ENCODE results near the gene KCNT2.

Gene KCNT2

DNA sequence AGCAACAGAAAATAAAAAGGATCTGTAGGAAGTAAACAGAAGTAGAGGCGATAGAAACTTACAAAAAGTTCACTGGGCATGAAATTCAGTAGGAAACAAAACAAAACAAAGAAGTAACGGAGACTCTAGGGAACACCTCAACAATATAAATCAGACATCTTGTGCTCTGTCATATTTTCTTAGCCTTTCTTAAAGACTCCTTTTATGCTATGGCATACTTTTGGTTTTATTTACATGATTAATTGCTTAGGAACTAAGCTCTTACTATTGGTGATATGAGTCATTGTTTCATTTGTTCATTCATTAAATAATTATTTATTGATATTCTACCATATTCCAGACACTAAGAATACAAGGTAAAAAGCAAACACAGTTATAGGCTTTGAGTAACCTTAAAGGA, 126.6 kb downstream of the KCNT2 start:
- Histone ChIP-seq H3K27ac (no peak overlapping the region), H3K9ac (no peak overlapping the region), H3K9me3 (ENCODE audit: control insufficient read depth, low read length) (no peaks in the 10 kb centered on the region), H3K4me2 (ENCODE audit: low read length) (no peak overlapping the region), H3K4me3 (ENCODE audit: low read depth, low read length) (no peak overlapping the region), H2AFZ (no peak overlapping the region), H3K27me3 (ENCODE audit: control insufficient read depth, insufficient read depth, low read length) (no peaks in the 10 kb centered on the region), H3K4me1 (no peaks in the 10 kb centered on the region), H3K79me2 (no peaks in the 10 kb centered on the region), H3K36me3 (ENCODE audit: control insufficient read depth, insufficient read depth, low read length) (no peaks in the 10 kb centered on the region)
- TF ChIP-seq, protein P1, sequence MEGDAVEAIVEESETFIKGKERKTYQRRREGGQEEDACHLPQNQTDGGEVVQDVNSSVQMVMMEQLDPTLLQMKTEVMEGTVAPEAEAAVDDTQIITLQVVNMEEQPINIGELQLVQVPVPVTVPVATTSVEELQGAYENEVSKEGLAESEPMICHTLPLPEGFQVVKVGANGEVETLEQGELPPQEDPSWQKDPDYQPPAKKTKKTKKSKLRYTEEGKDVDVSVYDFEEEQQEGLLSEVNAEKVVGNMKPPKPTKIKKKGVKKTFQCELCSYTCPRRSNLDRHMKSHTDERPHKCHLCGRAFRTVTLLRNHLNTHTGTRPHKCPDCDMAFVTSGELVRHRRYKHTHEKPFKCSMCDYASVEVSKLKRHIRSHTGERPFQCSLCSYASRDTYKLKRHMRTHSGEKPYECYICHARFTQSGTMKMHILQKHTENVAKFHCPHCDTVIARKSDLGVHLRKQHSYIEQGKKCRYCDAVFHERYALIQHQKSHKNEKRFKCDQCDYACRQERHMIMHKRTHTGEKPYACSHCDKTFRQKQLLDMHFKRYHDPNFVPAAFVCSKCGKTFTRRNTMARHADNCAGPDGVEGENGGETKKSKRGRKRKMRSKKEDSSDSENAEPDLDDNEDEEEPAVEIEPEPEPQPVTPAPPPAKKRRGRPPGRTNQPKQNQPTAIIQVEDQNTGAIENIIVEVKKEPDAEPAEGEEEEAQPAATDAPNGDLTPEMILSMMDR (IDR thresholded peaks at IDR 0.05) = no peak

DNA sequence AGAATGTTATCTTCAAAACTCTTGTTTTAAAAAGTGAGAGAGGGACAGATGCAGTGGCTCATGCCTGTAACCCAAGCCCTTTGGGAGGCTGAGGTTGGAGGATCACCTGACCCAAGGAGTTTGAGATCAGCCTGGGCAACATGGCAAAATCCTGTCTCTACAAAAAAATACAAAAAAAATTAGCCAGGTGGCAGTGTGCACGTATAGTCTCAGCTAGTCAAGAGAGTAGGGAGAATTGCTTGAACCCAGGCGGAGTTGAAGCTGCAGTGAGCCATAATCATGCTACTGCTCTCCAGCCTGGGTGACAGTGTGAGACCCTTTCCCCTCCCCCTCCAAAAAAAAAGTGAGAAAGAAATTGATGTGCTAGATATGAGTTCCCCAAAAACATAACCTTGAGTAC, 131.0 kb downstream of the KCNT2 start:
- no peak overlapping the region for H2AFZ ChIP-seq
- H3K79me2 ChIP-seq = no peaks in the 10 kb centered on the region
- H3K9ac ChIP-seq = no peak overlapping the region

DNA sequence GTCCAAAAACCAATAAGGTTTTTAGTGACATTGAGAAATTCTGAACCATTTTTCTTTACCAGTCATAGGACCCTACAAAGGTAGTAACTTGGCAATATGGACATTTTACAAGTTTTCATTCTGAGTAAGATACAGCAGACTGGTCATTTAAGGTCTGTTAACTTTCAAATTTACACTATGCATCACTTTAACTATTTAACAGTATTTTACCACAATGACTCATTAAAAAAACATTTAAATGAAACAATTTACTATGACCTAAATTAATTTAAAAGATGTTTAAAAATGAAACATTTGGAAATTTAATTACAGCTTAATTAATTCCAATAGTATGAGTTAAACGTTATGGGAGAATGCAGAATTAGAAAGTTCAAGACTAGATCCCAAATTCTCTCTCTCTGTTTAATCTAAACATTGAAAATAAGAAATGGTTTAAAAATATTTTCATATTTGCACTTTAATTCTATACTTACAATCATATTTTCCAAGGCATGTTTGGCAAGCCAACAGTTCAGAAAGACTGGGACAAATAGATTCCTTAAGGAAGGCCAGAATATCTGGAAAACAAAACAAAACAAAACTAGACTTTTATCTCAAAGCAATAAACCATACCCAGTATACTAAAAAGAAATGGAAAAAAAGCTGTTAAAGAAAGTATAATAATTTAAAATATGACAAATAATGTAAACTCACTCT, 140.9 kb downstream of the KCNT2 start:
- Histone ChIP-seq H2AFZ (no peak overlapping the region), H3K4me2 (ENCODE audit: low read length) (no peak overlapping the region), H3K79me2 (no peaks in the 10 kb centered on the region), H3K9me3 (ENCODE audit: control insufficient read depth, low read length) (no peaks in the 10 kb centered on the region), H3K27ac (no peak overlapping the region), H3K9ac (no peak overlapping the region), H3K27me3 (ENCODE audit: control insufficient read depth, insufficient read depth, low read length) (no peaks in the 10 kb centered on the region), H3K4me1 (no peaks in the 10 kb centered on the region), H3K4me3 (ENCODE audit: low read depth, low read length) (no peak overlapping the region), H3K36me3 (ENCODE audit: control insufficient read depth, insufficient read depth, low read length) (no peaks in the 10 kb centered on the region)
- TF ChIP-seq, protein P1 (IDR thresholded peaks at IDR 0.05) = no peak

More for the DNA sequence above, 131.0 kb downstream of the KCNT2 start:
- Histone ChIP-seq H3K4me2 (ENCODE audit: low read length) (no peak overlapping the region), H3K27me3 (ENCODE audit: control insufficient read depth, insufficient read depth, low read length) (no peaks in the 10 kb centered on the region), H3K4me1 (no peaks in the 10 kb centered on the region), H3K4me3 (ENCODE audit: low read depth, low read length) (no peak overlapping the region), H3K27ac (no peak overlapping the region), H3K36me3 (ENCODE audit: control insufficient read depth, insufficient read depth, low read length) (no peaks in the 10 kb centered on the region), H3K9me3 (ENCODE audit: control insufficient read depth, low read length) (no peaks in the 10 kb centered on the region)
- TF ChIP-seq, protein P1 (IDR thresholded peaks at IDR 0.05) = no peak

DNA sequence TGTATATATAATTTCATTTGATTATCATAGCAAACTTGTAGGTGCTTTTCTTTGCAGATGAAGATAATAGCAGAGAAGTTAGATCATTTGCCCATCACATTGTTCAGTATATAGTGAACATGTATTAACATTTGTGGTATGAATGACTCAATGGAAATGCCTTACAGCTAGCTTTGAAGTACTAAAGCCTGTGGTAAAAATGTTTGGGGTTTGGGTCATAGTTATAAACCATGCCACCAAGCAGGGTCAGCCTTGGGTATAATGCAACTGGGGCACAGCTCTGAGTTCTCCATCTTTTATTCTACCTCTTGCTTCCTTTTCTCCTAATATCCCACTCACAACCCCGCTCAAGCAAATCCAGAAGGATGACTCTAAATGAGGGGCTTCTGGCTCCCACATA, 141.6 kb downstream of the KCNT2 start:
- Histone ChIP-seq H3K4me1 (no peaks in the 10 kb centered on the region), H3K9ac (no peak overlapping the region), H2AFZ (no peak overlapping the region), H3K79me2 (no peaks in the 10 kb centered on the region), H3K27me3 (ENCODE audit: control insufficient read depth, insufficient read depth, low read length) (no peaks in the 10 kb centered on the region), H3K4me2 (ENCODE audit: low read length) (no peak overlapping the region), H3K27ac (no peak overlapping the region), H3K36me3 (ENCODE audit: control insufficient read depth, insufficient read depth, low read length) (no peaks in the 10 kb centered on the region), H3K9me3 (ENCODE audit: control insufficient read depth, low read length) (no peaks in the 10 kb centered on the region), H3K4me3 (ENCODE audit: low read depth, low read length) (no peak overlapping the region)
- TF ChIP-seq, protein P1 (IDR thresholded peaks at IDR 0.05) = no peak

DNA sequence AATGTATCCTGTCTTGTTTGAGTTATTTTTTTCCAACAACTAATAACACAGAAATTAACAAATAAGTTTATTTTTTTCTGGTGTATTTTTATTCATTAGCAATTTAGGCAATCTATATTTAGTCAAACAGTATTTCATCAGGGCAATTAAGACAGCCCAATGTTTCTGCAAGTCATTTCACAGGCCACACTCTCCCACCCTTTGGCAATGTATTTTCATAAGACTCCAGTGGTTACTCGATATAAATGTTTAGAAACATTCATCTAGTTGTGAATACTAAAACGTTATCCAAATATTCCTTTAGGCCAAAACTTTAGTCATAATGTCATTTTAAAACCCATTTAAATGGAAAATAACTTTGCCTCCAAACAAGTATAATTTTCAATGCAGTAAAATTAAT, 142.1 kb downstream of the KCNT2 start:
- no peaks in the 10 kb centered on the region for H3K4me1 ChIP-seq
- no peaks in the 10 kb centered on the region for H3K36me3 ChIP-seq (ENCODE audit: control insufficient read depth, insufficient read depth, low read length)
- no peak overlapping the region for H3K9ac ChIP-seq
- H2AFZ ChIP-seq = no peak overlapping the region
- H3K9me3 ChIP-seq (ENCODE audit: control insufficient read depth, low read length) = no peaks in the 10 kb centered on the region
- no peak overlapping the region for H3K4me3 ChIP-seq (ENCODE audit: low read depth, low read length)
- H3K79me2 ChIP-seq = no peaks in the 10 kb centered on the region
- no peak overlapping the region for H3K4me2 ChIP-seq (ENCODE audit: low read length)
- no peak overlapping the region for H3K27ac ChIP-seq
- TF ChIP-seq, protein P1 (IDR thresholded peaks at IDR 0.05) = no peak
- no peaks in the 10 kb centered on the region for H3K27me3 ChIP-seq (ENCODE audit: control insufficient read depth, insufficient read depth, low read length)

Data from parathyroid adenoma (tissue), 2 donors.